Measurements from ENCODE around the gene PPP6C. TPM values are rescaled to one million over a fixed set of nuclear protein-coding genes. Genes with fewer than 3 reads are reported as not detected.
"Not testable (repeated sequence)": the region's sequence is repeated elsewhere in the genome, so short reads cannot be mapped to it uniquely, and the experiment has no call there.

PPP6C gene
- total and polyA plus RNA-seq, 2 of the 13 experiments (the other 11 are each of a cell fraction or from before 2014, with no cell fraction given): 18.5 to 20.9 TPM

GRCh38 chr9:125195591-125195990 is 6.0 kb upstream of the PPP6C start:
- DNase-seq (ENCODE audit: low spot score); in situ Hi-C loops (cut with HindIII; ENCODE audit: extremely low pct_ligation_motif_present, low pct_unique_long_range_greater_than_20kb); BruUV-seq (replicated peaks); H3K27me3 ChIP-seq (ENCODE audit: control insufficient read depth in 1 of 2, insufficient read depth in 2 of 2, low read length in 2 of 2); H3K27ac ChIP-seq (ENCODE audit: extremely low read length, insufficient read depth, low read length); H4K20me1 ChIP-seq (ENCODE audit: insufficient read depth, low read length); H2AFZ ChIP-seq (ENCODE audit: low read length); H3K9me3 ChIP-seq (ENCODE audit: low read length); ATAC-seq; CTCF ChIA-PET (ENCODE audit: low intra/inter-chr PET ratio, low total read pairs); intact Hi-C loops (cut with micrococcal nuclease; ENCODE audit: unreplicated experiment); H3K4me3 ChIP-seq (replicated peaks in 1 of 3; ENCODE audit: insufficient read depth in 1 of 3, low read depth in 2 of 3, low read length in 3 of 3); H3K79me2 ChIP-seq (ENCODE audit: insufficient read depth, low read length); H3K36me3 ChIP-seq (replicated peaks in 1 of 2; ENCODE audit: control insufficient read depth in 1 of 2, insufficient read depth in 2 of 2, low read length in 2 of 2); FAIRE-seq; POLR2A ChIA-PET; H3K9ac ChIP-seq (ENCODE audit: insufficient read depth, low read depth, low read length): not testable (repeated sequence)
- Histone ChIP-seq H3K4me2 (ENCODE audit: low read depth, low read length) (peak overlapping the region; percentile 78), H3K4me1 (ENCODE audit: insufficient read depth, low read length) (peaks cover 51% of the 10 kb centered on the region)
- 6% methylated on average over 1 of the region's 1 CpG for WGBS (ENCODE audit: low lambda C conversion rate)

GRCh38 chr9:125194466-125194865 is 4.9 kb upstream of the PPP6C start:
- H3K9me3 ChIP-seq (ENCODE audit: low read length); BruUV-seq (replicated peaks); H3K36me3 ChIP-seq (replicated peaks in 1 of 2; ENCODE audit: control insufficient read depth in 1 of 2, insufficient read depth in 2 of 2, low read length in 2 of 2); POLR2A ChIA-PET; H4K20me1 ChIP-seq (ENCODE audit: insufficient read depth, low read length); H3K27me3 ChIP-seq (ENCODE audit: control insufficient read depth in 1 of 2, insufficient read depth in 2 of 2, low read length in 2 of 2); in situ Hi-C loops (cut with HindIII; ENCODE audit: extremely low pct_ligation_motif_present, low pct_unique_long_range_greater_than_20kb); ATAC-seq; intact Hi-C loops (cut with micrococcal nuclease; ENCODE audit: unreplicated experiment); H3K79me2 ChIP-seq (ENCODE audit: insufficient read depth, low read length); DNase-seq (ENCODE audit: low spot score); CTCF ChIA-PET (ENCODE audit: low intra/inter-chr PET ratio, low total read pairs); FAIRE-seq; H3K27ac ChIP-seq (ENCODE audit: extremely low read length, insufficient read depth, low read length): not testable (repeated sequence)
- H3K9ac ChIP-seq (ENCODE audit: insufficient read depth, low read depth, low read length): peak overlapping the region; percentile 39; the same call in 1 of the 2 replicates
- TF ChIP-seq MAFK (conservative IDR thresholded peaks at IDR 0.05 in 1 of 2, IDR thresholded peaks at IDR 0.05 in 1 of 2; ENCODE audit: low read length in 2 of 2) (0 out of 4 replicates have a peak, but pooled peaks of 1 of the 2 experiments have one; percentile 12), ZNF501 (CRISPR knock-in tag; IDR thresholded peaks at IDR 0.05) (0 out of 2 replicates have a peak, but pooled peaks have one; percentile 18), MAFG (CRISPR knock-in tag; IDR thresholded peaks at IDR 0.05) (peak; percentile 44; the same call in 1 of the 2 replicates), CEBPB (IDR thresholded peaks at IDR 0.05; ENCODE audit: borderline replicate concordance, low read depth, low read length) (peak; percentile 44; the same call in 1 of the 2 replicates), GFI1 (CRISPR knock-in tag; IDR thresholded peaks at IDR 0.05; ENCODE audit: borderline replicate concordance) (0 out of 2 replicates have a peak, but pooled peaks have one; percentile 36), ZNF3 (CRISPR knock-in tag; IDR thresholded peaks at IDR 0.05) (peak; percentile 33; the same call in 1 of the 2 replicates), CEBPG (CRISPR knock-in tag; IDR thresholded peaks at IDR 0.05) (peak; percentile 49; the same call in 1 of the 2 replicates)
- 4% methylated on average over 5 of the region's 5 CpGs for WGBS (ENCODE audit: low lambda C conversion rate)
- peak overlapping the region; percentile 8 to 54 (median 39); a peak in 4 of 6 replicates for H3K4me3 ChIP-seq (replicated peaks in 1 of 3; ENCODE audit: insufficient read depth in 1 of 3, low read depth in 2 of 3, low read length in 3 of 3)
- H3K4me2 ChIP-seq (ENCODE audit: low read depth, low read length): peak overlapping the region; percentile 78
- peak overlapping the region; percentile 64 for H2AFZ ChIP-seq (ENCODE audit: low read length)
- peaks cover 56% of the 10 kb centered on the region for H3K4me1 ChIP-seq (ENCODE audit: insufficient read depth, low read length)
